Cortex of kidney (tissue), 1 donor: Measurements from ENCODE around the gene ALDOC.

Experiments
- DNase-seq: peaks from one replicate; lab custom pipeline; 2025; lab: John Stamatoyannopoulos, UW

Gene ALDOC

DNA sequence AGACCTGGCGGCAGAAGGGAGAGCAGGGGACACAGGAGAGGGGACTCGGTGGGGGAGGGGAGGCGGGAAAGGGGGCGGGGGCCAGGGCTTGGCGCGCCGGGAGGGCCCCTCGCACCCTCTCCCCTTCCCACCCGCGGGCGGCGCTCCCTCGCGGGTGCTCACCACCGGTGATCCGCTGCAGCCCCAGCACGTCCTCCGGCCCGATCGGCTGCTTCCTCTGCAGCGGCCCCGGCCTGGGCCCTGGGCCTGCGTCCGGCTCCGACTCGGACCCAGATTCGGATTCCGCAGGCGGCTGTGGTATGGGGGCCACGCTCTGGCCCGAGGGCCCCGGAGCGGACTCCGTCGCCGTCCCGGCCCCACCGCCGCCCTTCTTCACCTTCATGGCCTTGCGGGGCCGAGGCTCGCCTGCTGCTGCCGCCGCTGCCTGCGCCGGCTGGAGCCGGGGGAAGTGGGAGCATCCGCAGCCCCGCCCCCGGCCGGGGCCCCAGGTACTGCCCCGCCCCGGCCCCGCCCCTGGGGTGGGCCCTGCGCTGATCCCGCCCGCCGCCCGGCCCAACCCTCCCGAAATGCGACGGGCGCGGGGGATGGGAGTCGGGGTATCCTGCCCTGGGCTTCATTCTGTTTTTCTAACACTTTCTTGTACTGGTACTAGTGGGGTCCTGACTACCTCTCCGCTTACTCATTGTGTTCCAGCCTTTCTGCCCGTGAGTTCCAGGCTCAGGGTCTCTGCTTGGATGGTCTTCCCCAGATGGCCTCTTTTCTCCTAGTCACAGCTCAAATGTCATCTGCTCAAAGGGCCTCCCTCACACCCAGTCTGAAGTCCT lies 24.3 kb downstream of the ALDOC start, which contains the start of gene UNC119:
UNC119 (minus strand) TSS at position 449 of the 824 bp plus-strand sequence; CDS start at position 382, 67 bp downstream.
- no peak for DNase-seq

DNA sequence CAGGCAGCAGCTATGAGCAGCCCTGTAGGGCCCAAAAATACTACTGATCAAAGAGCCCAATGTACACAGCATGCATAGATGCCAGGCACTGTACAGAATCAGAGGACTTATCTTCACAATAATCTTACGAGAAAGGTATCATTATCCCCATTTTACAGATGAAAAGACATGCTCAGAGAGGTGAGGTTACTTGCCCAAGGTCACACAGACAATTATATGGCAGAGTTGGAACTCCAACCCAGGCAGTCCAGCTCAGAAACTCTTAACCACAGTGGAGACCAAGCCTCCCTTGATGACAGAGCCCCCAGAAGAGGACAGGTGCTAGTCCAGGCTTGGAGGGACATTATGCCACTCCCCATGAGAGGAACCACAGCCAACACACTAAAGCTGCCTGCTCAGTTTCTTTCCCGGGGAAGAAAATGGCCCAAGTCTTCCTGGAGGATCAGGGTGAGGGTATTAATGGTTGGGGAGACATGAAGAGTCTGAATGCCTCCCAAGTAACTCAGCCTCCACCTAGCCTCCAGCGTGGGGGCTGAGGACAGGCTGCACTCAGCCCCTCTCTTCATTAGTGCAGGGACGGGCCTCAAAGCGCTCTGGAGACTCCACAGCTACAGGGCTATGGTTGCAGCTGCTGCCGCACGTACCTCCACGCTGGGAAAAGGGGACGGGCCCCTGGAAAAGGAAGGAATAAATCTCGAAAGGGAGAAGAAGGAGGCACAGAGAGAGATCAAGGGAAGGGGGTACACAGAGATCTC lies 25.1 kb downstream of the ALDOC start:
- no peak for DNase-seq

DNA sequence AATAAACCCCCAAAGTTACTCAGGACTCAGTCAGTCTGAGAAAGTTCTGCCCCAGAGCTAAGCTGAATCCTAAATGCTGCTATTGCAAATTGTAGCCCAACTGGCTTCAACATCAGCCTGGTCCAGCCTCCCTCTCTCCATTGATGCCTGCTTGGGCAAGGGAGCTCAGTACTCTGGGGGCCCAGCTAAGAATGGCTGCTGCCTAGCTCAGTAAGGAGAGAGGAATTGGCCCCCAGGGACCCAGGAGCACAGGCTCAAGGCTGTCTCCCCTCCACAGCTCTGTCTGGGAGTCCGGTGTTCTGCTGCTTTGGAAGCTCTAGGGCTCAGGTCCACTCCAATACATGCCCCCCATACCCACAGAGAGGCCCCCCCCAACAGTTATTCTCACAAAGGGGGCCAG lies 25.8 kb downstream of the ALDOC start:
- no peak for DNase-seq

DNA sequence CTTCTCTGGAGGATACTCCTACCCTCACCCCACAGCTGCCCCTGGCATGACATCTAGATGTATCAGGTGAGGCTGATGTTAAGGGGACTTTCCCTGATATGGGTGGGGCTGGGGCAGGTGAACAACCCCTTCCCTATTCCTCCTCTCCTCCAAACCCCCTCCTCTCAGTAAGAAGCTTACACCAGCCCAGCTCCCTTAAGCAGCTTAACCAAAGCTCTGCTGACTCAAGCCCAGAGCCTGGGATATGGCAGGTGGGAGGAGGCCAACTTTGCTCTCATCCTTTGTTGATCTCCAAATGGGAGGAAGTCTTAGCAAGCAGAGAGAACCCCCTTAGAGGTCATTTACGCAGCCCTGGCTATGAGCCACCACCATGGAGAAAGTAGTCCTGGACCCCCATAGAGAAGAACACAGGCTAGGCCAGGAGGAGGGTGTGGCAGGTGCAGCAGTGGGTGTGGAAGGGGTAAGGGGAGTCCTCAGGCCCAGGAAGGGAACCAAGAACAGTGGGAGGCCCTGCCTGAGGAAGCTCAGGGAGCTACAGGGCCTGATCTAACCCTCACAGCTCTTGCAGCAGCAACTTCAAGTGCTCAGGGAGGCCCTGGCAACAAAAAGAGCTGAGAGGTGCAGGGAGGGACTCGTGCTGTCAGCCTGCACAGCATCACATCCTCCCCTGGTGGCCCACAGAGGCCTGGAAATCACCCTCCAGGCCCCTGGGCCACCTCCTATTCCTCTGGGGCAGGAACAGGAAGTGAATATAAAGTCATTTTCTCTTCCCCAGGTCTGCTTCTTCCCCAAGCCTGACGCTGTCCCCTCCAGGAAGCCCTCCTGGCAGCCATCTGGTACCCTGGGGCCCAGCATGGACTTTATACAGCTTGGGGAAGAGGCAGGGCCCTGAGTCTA lies 27.2 kb downstream of the ALDOC start:
- DNase-seq: no peak

DNA sequence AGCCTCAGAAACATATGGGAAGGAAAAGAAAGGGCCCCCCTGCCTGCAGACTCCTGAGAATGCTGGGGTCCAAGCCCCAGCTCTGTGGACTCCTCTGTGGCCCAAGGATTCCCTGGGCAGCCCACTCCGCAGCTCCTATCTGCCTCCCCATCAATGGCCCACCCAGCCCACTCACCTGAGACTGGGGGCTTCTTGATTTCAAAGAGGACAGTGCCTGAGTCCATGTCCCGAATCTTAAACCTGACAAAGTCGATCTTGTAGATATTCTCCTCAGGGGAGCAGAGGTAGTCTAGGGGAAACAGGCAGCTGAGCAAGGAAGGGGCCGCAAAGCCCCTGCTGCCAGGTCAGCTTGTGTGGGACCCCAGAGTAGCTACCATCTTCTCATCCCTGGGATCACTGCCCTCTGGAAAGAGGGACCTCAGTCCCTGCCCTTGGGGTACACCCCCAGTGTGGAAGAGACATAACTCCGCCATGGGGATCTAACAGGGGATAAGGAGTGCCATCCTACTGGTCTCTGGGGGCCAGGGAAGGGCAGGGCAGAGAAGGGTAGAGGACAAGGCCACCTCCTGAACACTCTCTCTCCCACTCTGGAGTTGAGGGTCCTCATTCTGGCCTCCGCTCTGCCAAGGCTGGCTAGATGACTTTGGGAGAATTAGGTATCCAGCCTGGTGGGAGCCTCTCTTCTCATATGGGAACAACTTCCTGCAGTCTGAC lies 28.1 kb downstream of the ALDOC start:
- no peak for DNase-seq

DNA sequence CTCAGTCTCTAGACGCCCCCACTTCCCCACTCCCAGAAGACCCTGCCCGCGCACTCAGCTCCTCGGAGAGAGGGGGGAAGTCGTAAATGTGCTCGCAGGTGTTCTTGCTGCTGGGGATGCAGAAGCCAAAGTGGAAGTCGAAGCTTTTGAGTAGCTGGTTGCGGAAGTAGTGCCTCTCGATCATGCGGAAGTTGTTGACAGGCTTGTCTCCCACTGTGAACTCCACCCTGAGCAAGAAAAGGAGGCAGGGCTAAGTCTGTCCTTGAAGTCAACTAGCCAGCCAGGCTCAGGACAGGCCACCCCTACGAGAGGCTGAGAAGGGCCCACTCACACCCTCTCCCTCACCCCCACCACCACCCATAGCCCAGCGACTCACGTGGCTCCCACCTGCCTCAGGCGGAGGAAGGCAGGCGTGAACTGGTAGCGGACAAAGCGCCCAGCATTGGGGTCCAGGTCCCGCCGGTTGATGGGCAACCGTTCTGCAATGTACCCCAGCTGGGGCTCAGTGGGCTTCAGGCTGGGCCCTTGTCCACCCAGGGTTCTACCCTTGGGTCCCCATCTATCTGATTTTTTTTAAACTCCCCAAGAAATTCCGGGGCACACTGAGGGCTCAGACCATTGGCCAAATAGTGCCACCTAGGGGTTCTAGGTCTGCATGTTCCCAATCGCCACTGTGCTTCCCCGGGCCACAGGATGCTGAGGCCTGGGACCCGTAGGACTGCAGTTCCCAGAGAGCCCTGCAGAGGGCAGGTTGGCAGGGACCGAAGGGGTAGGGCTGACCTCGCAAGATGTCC lies 28.9 kb downstream of the ALDOC start:
- no peak for DNase-seq

DNA sequence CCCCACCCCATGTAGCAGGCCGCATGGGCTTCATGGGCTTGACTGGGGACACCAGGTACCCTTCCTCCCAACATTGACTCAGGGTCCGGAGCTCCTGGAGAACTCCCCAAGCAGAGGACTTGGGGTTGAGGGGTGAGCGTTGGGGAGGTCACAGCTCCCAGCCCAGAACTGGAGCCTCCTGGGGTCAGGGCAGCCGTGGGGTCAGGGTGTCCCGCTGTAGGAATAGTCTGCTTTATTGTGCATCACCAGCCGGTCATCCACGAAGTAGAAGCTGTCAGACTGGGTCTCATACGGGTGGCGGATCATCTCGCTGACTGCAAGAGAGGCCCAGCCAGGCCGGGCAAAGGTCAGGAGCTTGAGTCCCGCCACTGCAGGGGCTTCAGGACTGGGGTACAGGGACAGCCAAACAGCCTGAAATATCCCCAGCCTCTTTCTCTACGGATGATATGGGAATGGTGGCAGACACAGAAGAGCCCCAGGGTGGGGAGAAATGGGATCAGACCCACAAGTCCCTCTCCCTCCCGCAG lies 29.5 kb downstream of the ALDOC start:
- no peak for DNase-seq

DNA sequence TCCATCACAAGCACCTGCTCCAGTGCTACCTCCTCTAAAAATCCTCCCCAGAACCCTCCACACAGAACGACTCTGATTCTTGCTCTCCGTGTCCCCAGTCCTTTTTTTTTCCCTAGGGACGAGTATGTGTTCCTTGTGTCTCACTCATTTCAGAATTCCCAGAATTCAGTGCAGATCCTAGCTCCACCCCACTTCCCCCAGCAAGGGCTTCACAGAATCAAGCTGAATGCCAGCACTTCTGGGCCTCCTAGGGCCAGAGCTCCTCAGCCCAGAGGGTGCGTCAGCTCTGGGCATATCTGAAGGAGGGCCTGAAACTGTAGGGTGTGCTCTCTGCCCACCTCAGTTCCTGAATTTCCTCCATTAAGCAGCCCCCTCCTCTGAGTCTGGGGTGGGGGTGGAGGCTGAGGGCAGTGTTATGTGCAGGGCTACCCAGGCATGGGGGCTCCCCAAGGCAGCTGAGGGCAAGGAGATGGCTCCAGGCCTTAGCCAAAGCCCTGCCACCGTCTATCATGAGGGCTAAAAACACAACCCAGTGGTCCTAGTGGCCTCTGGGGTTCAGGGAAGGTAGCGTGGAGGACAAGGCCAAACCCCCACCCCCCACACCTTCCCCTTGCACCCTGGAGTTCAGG lies 30.8 kb downstream of the ALDOC start:
- DNase-seq: no peak

DNA sequence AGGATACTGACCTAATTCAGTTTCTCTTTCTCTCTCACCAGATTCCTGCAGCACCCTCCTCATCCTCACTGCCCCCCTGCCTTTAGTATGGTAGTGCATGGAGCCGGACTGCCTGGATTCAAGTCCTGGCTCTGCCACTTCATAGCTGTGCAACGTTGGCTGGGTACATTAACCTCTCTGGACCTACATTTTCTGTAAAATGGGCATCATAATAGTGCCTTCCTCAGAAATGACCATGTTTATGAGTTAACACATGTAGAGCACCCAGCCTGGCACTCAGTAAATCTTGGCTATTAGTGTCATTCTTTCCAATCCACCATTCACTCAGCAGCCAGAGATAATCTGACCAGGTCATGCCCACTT lies 31.6 kb downstream of the ALDOC start:
- DNase-seq: no peak

DNA sequence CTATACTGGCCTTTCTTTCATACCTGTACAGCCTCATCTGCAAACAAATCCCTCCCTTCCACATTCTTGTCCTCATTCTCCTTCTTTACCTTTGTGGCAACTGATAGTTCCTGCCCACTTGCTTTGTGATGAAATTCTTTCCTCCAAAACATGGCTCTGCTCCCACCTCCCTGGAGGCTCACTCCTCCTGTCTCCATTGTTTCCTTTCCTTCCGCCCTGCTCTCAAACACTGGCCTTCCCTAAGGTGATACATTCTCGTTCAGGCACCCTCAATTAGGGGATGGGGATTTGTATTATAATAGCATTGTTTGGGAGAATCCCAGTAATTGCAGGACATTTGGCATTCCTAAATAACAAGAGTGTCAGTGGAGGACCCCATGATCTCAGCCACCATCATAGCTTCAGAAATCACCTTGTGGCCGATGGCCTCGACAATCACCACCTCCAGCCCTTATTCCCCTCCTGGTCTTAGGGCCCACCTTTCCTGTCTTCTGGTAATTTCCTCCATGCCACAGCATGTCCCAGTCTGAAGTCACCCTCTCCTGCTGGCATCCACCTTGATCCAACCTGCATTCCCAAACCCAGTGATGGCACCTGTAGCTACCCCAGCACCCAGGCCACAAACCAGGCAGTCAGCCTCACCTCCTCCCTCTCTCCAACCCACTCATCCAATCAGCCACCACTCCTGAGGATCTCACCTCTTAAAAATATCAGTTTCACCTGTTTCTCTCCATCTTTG lies 32.1 kb downstream of the ALDOC start:
- DNase-seq: no peak

DNA sequence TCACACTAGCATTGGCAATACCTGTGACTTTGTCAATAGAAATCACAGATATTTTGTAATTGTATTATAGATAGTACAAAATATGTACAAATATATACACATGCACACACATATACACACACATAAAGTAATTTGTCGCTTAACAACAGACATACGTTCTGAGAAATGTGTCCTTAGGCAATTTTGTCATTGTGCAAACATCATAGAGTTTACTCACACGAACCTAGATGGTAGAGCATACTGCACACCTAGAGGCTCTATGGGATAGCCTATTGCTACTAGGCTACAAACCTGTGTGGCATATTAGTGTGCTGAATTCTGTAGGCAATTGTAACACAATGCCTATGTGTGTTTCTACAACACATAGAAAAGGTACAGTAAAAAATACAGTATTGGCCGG lies 35.3 kb downstream of the ALDOC start:
- no peak for DNase-seq

DNA sequence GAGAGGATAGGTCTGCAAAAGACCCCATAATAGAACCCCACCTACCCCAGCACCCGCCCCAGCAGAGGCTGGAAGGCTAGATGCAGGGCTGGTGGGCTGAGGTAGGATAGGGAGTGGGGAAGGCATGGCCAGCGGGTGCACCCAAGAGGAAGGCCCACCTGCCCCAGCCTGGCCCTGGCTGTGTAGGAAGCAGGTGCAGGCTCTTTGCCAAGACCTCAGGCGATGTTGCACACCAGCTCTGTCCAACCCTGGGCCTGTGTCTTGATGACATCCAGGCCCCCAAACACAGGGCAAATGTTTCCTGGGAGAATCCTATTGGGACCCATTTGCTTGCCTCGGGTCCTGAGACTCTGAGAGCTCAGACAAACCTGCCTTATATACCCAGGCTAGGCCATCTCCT lies 36.5 kb downstream of the ALDOC start:
- no peak for DNase-seq

DNA sequence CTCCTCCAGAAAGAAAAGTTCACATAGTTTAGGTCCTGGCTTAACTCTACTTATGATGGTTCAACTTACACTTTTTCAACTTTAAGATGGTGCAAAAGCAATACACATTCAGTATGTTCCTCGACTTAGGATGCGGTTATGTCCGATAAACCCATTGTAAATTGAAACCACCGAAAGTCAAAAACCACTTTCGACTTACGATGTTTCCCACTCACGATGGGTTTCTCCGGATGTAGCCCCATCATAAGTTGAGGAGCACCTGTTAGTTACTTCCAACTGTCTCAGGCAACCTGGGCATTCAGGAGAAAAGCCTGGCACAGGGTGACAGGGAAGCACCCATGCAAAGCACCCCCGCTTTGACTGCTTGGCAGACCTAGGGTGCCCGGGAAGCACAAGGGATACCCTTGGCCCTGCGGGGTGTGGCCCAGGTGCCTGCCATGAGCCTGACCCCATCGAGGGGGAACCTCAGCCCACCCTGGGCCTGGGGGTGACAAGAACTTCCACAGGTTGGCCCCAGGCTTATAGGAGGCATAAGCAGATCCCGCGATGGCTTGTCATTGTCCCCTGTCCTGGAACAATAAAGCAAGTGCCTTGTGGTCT lies 38.3 kb downstream of the ALDOC start:
- DNase-seq: no peak

DNA sequence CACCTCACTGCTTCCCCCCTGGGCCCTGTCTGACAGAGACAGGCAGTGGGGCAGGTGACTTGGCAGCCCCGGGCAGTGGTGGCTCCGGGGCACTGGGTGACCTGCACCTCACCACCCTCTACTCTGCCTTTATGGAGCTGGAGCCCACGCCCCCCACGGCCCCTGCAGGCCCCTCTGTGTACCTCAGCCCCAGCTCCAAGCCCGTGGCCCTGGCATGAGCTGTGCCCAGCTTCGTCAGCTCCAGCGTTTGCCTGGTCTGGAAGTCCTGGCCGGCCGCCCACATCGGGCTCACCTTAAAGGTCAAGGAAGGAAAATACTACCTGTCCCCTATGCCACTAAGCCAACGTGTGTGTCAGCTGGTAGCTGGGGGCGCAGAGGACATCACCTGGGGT lies 39.5 kb downstream of the ALDOC start:
- DNase-seq: no peak

DNA sequence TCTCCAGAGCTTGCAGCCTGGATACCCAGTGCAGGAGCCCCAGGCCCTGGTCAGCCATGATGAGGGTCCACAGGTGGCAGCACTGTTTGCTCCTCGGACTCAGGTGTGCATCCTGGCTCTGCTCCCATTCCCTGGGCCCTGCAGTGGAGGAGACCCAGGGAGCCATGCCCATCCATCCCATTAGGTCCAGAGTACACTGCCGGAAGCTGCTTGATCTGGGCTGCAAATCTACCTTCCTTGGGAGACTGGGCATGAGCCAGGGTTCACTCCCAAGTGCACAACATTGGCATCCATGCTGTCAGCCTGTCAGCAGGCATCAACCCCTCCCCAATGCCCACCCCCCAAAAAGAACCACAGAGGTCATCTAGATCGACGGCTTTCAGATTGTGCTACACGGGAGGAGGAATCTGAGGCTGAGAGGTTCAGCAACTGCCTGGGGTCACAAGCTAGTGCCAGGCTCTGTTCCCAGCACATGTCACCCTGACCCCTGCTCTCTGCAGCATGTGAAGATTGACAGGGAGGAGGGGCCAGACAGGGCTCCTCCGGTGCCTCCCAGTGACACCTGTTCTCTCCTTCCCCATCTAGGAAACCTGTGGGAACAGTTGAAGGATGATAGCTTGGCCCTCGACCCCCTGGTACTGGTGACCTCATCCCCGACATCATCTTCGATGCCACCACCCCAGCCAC lies 40.0 kb downstream of the ALDOC start:
- no peak for DNase-seq

DNA sequence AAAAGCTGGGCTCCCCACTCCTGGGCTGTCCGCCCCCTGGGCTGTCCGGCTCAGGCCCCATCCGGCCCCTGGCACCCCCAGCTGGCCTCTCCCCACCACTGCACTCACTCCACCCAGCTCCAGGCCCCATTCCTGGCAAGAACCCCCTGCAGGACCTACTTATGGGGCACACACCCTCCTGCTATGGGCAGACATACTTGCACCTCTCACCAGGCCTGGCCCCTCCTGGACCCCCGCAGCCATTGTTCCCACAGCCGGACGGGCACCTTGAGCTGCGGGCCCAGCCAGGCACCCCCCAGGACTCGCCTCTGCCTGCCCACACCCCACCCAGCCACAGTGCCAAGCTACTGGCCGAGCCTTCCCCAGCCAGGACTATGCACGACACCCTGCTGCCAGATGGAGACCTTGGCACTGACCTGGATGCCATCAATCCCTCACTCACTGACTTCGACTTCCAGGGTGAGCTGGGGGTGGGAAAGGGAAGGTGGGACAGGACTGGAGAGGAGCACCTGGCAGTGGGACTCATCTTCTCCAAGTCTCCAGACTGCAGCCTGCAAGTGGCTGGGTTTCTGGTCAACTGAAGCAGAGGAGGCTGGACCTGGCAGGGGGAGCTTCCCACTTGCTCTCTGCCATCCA lies 41.8 kb downstream of the ALDOC start:
- DNase-seq: no peak

DNA sequence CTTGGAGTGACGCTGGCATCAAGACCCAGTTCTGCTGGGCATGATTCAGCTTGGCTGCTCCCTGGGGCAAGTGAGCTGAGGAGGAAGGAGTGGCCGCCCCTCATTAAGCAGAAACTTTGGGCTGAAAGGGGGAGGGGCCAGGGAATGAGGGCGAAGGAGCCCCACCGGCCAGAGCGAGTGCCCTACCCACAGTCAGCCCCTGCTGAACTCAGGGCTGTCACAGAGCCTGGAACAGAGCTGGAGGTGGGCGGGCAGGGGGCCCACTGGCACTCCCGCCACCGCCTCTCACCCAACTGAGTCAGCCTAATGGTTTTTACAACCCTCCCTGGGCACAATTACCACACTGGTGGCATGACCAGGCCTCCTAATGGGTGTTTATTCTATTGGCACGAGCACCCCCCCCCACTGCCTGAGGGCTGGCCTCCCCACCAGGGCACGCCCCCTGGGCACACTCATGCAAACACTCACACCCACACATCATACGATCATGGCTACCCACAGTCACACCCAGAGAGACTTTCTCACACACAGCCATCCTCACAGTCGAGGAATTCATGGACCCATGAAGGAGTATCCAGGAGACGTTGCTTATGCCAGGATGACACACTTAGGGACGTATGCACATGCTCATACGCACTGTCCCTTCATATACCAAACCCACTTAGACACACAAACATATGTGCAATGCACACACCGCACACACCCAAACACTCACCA lies 43.4 kb downstream of the ALDOC start:
- DNase-seq: no peak
